ENCODE measurements around the gene KRTAP21-1.

Gene KRTAP21-1

GRCh38 chr21:30747159-30747558 lies 8.1 kb downstream of the KRTAP21-1 start, which contains the start of gene KRTAP21-2:
KRTAP21-2 (minus strand) TSS chr21:30747259; CDS start chr21:30747202, 57 bp downstream.
- no peak for TF ChIP-seq CTCF (IDR thresholded peaks at IDR 0.05; ENCODE audit: low read depth, low read length)
- no peak for DNase-seq (ENCODE audit: low read depth in 2 of 2)
- no peak within 1 kb of the TSS for H3K4me3 ChIP-seq (replicated peaks in 1 of 2; ENCODE audit: low read depth in 2 of 2, low read length in 2 of 2)

GRCh38 chr21:30740462-30740861 lies 14.8 kb downstream of the KRTAP21-1 start:
- no peak for TF ChIP-seq CTCF (IDR thresholded peaks at IDR 0.05; ENCODE audit: low read depth, low read length)
- H3K4me3 ChIP-seq (replicated peaks in 1 of 2; ENCODE audit: low read depth in 2 of 2, low read length in 2 of 2), result no peak overlapping the region
- no peak for DNase-seq (ENCODE audit: low read depth in 2 of 2)

GRCh38 chr21:30733026-30733425 lies 22.2 kb downstream of the KRTAP21-1 start:
- no peak for DNase-seq (ENCODE audit: low read depth in 2 of 2)
- TF ChIP-seq CTCF (IDR thresholded peaks at IDR 0.05; ENCODE audit: low read depth, low read length), result no peak
- H3K4me3 ChIP-seq (replicated peaks in 1 of 2; ENCODE audit: low read depth in 2 of 2, low read length in 2 of 2), result no peak overlapping the region

- no peak for DNase-seq (ENCODE audit: low read depth in 2 of 2)
- H3K4me3 ChIP-seq (replicated peaks in 1 of 2; ENCODE audit: low read depth in 2 of 2, low read length in 2 of 2), result no peak overlapping the region
- no peak for TF ChIP-seq CTCF (IDR thresholded peaks at IDR 0.05; ENCODE audit: low read depth, low read length)
Measured at GRCh38 chr21:30726726-30727125, 28.5 kb downstream of the KRTAP21-1 start.

- no peak for DNase-seq (ENCODE audit: low read depth in 2 of 2)
- no peak overlapping the region for H3K4me3 ChIP-seq (replicated peaks in 1 of 2; ENCODE audit: low read depth in 2 of 2, low read length in 2 of 2)
- no peak for TF ChIP-seq CTCF (IDR thresholded peaks at IDR 0.05; ENCODE audit: low read depth, low read length)
Measured at GRCh38 chr21:30719401-30719800, 35.8 kb downstream of the KRTAP21-1 start.

- DNase-seq (ENCODE audit: low read depth in 2 of 2), result peak in 1 of 2 donors; percentile 7
- no peak for TF ChIP-seq CTCF (IDR thresholded peaks at IDR 0.05; ENCODE audit: low read depth, low read length)
- no peak within 1 kb of the TSS for H3K4me3 ChIP-seq (replicated peaks in 1 of 2; ENCODE audit: low read depth in 2 of 2, low read length in 2 of 2)
Measured at GRCh38 chr21:30718239-30718909, 36.9 kb downstream of the KRTAP21-1 start, which contains the start of gene KRTAP21-3. KRTAP21-3 (minus strand) TSS chr21:30718777; CDS start chr21:30718759, 18 bp downstream.

GRCh38 chr21:30717105-30717504 lies 38.1 kb downstream of the KRTAP21-1 start:
- H3K4me3 ChIP-seq (replicated peaks in 1 of 2; ENCODE audit: low read depth in 2 of 2, low read length in 2 of 2), result no peak overlapping the region
- no peak for TF ChIP-seq CTCF (IDR thresholded peaks at IDR 0.05; ENCODE audit: low read depth, low read length)
- no peak for DNase-seq (ENCODE audit: low read depth in 2 of 2)

Measured in cardiac fibroblast (primary cell).